22Rv1 (cell line): ENCODE data around the gene FAM161B.

ENCODE experiments used
- CTCF ChIP-seq: fragments of 450-650 bp; IDR thresholded peaks from 2 replicates; pipeline ENCODE4 v1.5.1; 2017; ENCODE audit warnings: mild to moderate bottlenecking
- ZFX ChIP-seq: fragments of 450-650 bp; IDR thresholded peaks from 2 replicates; pipeline ENCODE4 v1.6.1; 2017; ENCODE audit warnings: antibody characterized with exemption, borderline replicate concordance

- TF ChIP-seq ZFX, result no peak
- TF ChIP-seq CTCF, result no peak
These were observed 28.0 kb upstream of the FAM161B start for GRCh38 chr14:73977896-73978295.
